Bronchial epithelial cell (primary cell): ENCODE data around the gene TADA3. TPM values are rescaled to one million over a fixed set of nuclear protein-coding genes. Genes with fewer than 3 reads are reported as not detected.

Experiments used
- DNase-seq: peaks from one replicate; pipeline ENCODE4 v3.0.0-alpha.2; 2010; ENCODE audit warnings: low read depth
- FAIRE-seq: peaks from 2 replicates; lab custom pipeline; 2011; peaks lifted over from hg19 to GRCh38; lab: Jason Lieb, UNC
- H3K27me3 ChIP-seq: 2 replicates; pipeline ENCODE4 v1.5.1; 2011; ENCODE audit warnings: low read length; ENCODE audit not compliant: control insufficient read depth, insufficient read depth
- H3K36me3 ChIP-seq: 2 replicates; pipeline ENCODE4 v1.5.1; 2011; ENCODE audit warnings: low read length; ENCODE audit not compliant: control insufficient read depth, insufficient read depth
- H3K4me3 ChIP-seq: 2 replicates; pipeline ENCODE4 v1.5.1; 2011; ENCODE audit warnings: mild to moderate bottlenecking, low read depth, low read length, control low read depth
- CTCF ChIP-seq: IDR thresholded peaks from 2 replicates; pipeline ENCODE4 v1.5.1; 2011; ENCODE audit warnings: mild to moderate bottlenecking, moderate library complexity, low read length, control low read depth, inconsistent platforms; ENCODE audit not compliant: insufficient read depth, severe bottlenecking
- total RNA-seq: library from RNA; depleted of rRNA; stranded (reverse); fragments of >200 nt; gene quantifications from 2 replicates; pipeline ENCODE4 v1.2.1, GENCODE V29; 2014

The TADA3 gene
- total RNA-seq, 1 donor from 2014 or later = 46.9 TPM

- Histone ChIP-seq H3K4me3 (no peak overlapping the region), H3K27me3 (no peaks in the 10 kb centered on the region), H3K36me3 (peaks cover 22% of the 10 kb centered on the region)
- no peak for TF ChIP-seq CTCF
- DNase-seq (no peak), FAIRE-seq (no peak)
Observed at GRCh38 chr3:9834520-9835380, 42.5 kb upstream of the TADA3 start.

GRCh38 chr3:9833078-9833477 lies 40.8 kb upstream of the TADA3 start:
- FAIRE-seq = no peak
- no peak for TF ChIP-seq CTCF
- DNase-seq = no peak
- Histone ChIP-seq H3K36me3 (peaks cover 19% of the 10 kb centered on the region), H3K27me3 (no peaks in the 10 kb centered on the region), H3K4me3 (no peak overlapping the region)

- H3K36me3 ChIP-seq = peaks cover 17% of the 10 kb centered on the region
- H3K27me3 ChIP-seq = no peaks in the 10 kb centered on the region
- FAIRE-seq (no peak), DNase-seq (no peak)
- TF ChIP-seq CTCF = no peak
- no peak overlapping the region for H3K4me3 ChIP-seq
Observed at GRCh38 chr3:9831253-9831652, 39.0 kb upstream of the TADA3 start.

GRCh38 chr3:9828801-9829755 lies 36.8 kb upstream of the TADA3 start:
- TF ChIP-seq CTCF = no peak

GRCh38 chr3:9826815-9827573 lies 34.7 kb upstream of the TADA3 start:
- H3K4me3 ChIP-seq = no peak overlapping the region
- H3K27me3 ChIP-seq = no peaks in the 10 kb centered on the region
- DNase-seq = peak; percentile 20
- H3K36me3 ChIP-seq = peaks cover 5% of the 10 kb centered on the region
- TF ChIP-seq CTCF = peak; percentile 34
- no peak for FAIRE-seq

More at GRCh38 chr3:9828801-9829755, 36.8 kb upstream of the TADA3 start:
- no peaks in the 10 kb centered on the region for H3K27me3 ChIP-seq
- no peak overlapping the region for H3K4me3 ChIP-seq
- DNase-seq (no peak), FAIRE-seq (no peak)
- peaks cover 10% of the 10 kb centered on the region for H3K36me3 ChIP-seq
